HCT116 (cell line): ENCODE measurements around the gene PPP1R1B. TPM values are rescaled to one million over a fixed set of nuclear protein-coding genes. Genes with fewer than 3 reads are reported as not detected.

ENCODE experiments used
- ATAC-seq: fragments of 200-7000 bp; cut with Tn5 transposase; 2 replicates; pipeline ENCODE4 v1.9.1; 2020; ENCODE audit warnings: mild to moderate bottlenecking, moderate library complexity
- BruUV-seq: library from RNA; stranded (reverse); fragments of 400-500 nt; replicated peaks from 2 replicates; lab custom pipeline; 2021; lab: Mats Ljungman, UMichigan
- CTCF ChIA-PET: fragments of 300-600 bp; sonication (Branson Sonifier 250); formaldehyde crosslinking; loops from one replicate; lab custom pipeline; 2021; ENCODE audit warnings: antibody characterized with exemption; lab: Charles Lee
- POLR2A ChIA-PET: fragments of 300-600, 350-600 bp; sonication (Branson Sonifier 250); formaldehyde crosslinking; loops from one replicate; lab custom pipeline; 2021; ENCODE audit warnings: antibody characterized with exemption; lab: Charles Lee
- RAD21 ChIA-PET, 2 experiments: fragments of 300-600 bp; sonication (Branson Sonifier 250); formaldehyde crosslinking; loops; one replicate each; lab custom pipeline; 2023; ENCODE audit warnings: low total read pairs in 2 of 2; ENCODE audit not compliant: uncharacterized antibody in 2 of 2, unreplicated experiment in 2 of 2, low non-redundant PET in 1 of 2; lab: Charles Lee
- DNase-seq: peaks from one replicate; pipeline ENCODE4 v3.0.0-alpha.2; 2010; ENCODE audit warnings: low read depth, low spot score
- H2AFZ ChIP-seq: fragments of 200-600 bp; shearing (Covaris generic), sonication (generic); 2 replicates; pipeline ENCODE4 v1.6.1; 2017; ENCODE audit warnings: low read depth, mixed run types, mixed read lengths, antibody characterized with exemption, low read length; ENCODE audit not compliant: poor library complexity, severe bottlenecking
- H3K27ac ChIP-seq: 2 replicates; pipeline ENCODE4 v1.5.1; 2012; ENCODE audit warnings: low read depth, low read length
- H3K27me3 ChIP-seq: fragments of 200-600 bp; sonication (generic); 2 replicates; pipeline ENCODE4 v1.6.1; 2016; ENCODE audit warnings: mixed run types, low read length, mixed read lengths; ENCODE audit not compliant: insufficient read depth
- H3K36me3 ChIP-seq, 2 experiments: fragments of 200-500 bp in 1 of 2; fragments of 200-600 bp in 1 of 2; sonication (Bioruptor generic) in 1 of 2; sonication (generic) in 1 of 2; 2 replicates each; pipeline versions ENCODE4 v1.5.1 to v1.6.1; 2014 to 2016; ENCODE audit warnings: low read length in 2 of 2, inconsistent platforms in 1 of 2, mixed read lengths in 1 of 2, mixed run types in 1 of 2; ENCODE audit not compliant: insufficient read depth in 2 of 2, control insufficient read depth in 1 of 2
- H3K4me1 ChIP-seq, 2 experiments: fragments of 200-600 bp in 1 of 2; sonication (generic) in 1 of 2; 2 replicates each; pipeline versions ENCODE4 v1.5.1 to v1.6.1; 2012 to 2017; ENCODE audit warnings: low read length in 2 of 2, inconsistent platforms in 1 of 2, mild to moderate bottlenecking in 1 of 2, mixed read lengths in 1 of 2, mixed run types in 1 of 2, moderate library complexity in 1 of 2; ENCODE audit not compliant: insufficient read depth in 2 of 2, control insufficient read depth in 1 of 2
- H3K4me2 ChIP-seq: fragments of 200-600 bp; sonication (generic); 2 replicates; pipeline ENCODE4 v1.6.1; 2017; ENCODE audit warnings: mixed run types, low read length, mixed read lengths
- H3K4me3 ChIP-seq, 2 experiments: fragments of 200-600 bp in 1 of 2; sonication (generic) in 1 of 2; replicated peaks in 1 of 2; 2 replicates each; pipeline ENCODE4 v1.5.1; 2011 to 2016; ENCODE audit warnings: low read length in 2 of 2, control low read depth in 1 of 2, low read depth in 1 of 2, mild to moderate bottlenecking in 1 of 2, mixed read lengths in 1 of 2, mixed run types in 1 of 2
- H3K79me2 ChIP-seq: fragments of 200-600 bp; sonication (generic); 2 replicates; pipeline ENCODE4 v1.6.1; 2017; ENCODE audit warnings: mild to moderate bottlenecking, mixed run types, low read length, moderate library complexity, mixed read lengths; ENCODE audit not compliant: insufficient read depth
- H3K9ac ChIP-seq: fragments of 200-600 bp; sonication (generic); 2 replicates; pipeline ENCODE4 v1.6.1; 2016; ENCODE audit warnings: low read length, mixed read lengths
- H3K9me2 ChIP-seq: fragments of 200-600 bp; sonication (generic), shearing (Covaris generic); 2 replicates; pipeline ENCODE4 v1.6.1; 2017; ENCODE audit warnings: mixed run types, mild to moderate bottlenecking, moderate library complexity; ENCODE audit not compliant: insufficient read depth
- H3K9me3 ChIP-seq, 2 experiments: fragments of 200-500 bp in 1 of 2; fragments of 200-600 bp in 1 of 2; sonication (Bioruptor generic) in 1 of 2; sonication (generic) in 1 of 2; 2 replicates each; pipeline ENCODE4 v1.6.1; 2014 to 2017; ENCODE audit warnings: low read length in 2 of 2, mixed read lengths in 2 of 2, inconsistent platforms in 1 of 2, low read depth in 1 of 2, mild to moderate bottlenecking in 1 of 2, mixed run types in 1 of 2, moderate library complexity in 1 of 2; ENCODE audit not compliant: control insufficient read depth in 1 of 2, insufficient read depth in 1 of 2
- H4K20me1 ChIP-seq: fragments of 200-600 bp; sonication (generic), shearing (Covaris generic); 2 replicates; pipeline ENCODE4 v1.6.1; 2017; ENCODE audit warnings: mixed run types, mild to moderate bottlenecking, moderate library complexity; ENCODE audit not compliant: insufficient read depth
- ELF1 ChIP-seq: IDR thresholded peaks from 2 replicates; pipeline ENCODE4 v1.6.1; 2012; ENCODE audit warnings: low read depth, borderline replicate concordance
- EZH2 ChIP-seq: fragments of 200-600 bp; sonication (generic); IDR thresholded peaks from 2 replicates; pipeline ENCODE4 v1.6.1; 2017; ENCODE audit warnings: antibody characterized with exemption, mixed run types
- EZH2phosphoT487 ChIP-seq: fragments of 200-600 bp; IDR thresholded peaks from 2 replicates; pipeline ENCODE4 v1.6.1; 2018; ENCODE audit warnings: antibody characterized with exemption, borderline replicate concordance
- FOSL1 ChIP-seq: IDR thresholded peaks from 2 replicates; pipeline ENCODE4 v1.6.1; 2012; ENCODE audit warnings: low read depth
- JUND ChIP-seq: IDR thresholded peaks from 2 replicates; pipeline ENCODE4 v1.6.1; 2012
- RAD21 ChIP-seq: IDR thresholded peaks from 2 replicates; pipeline ENCODE4 v1.6.1; 2012; ENCODE audit warnings: low read depth, mild to moderate bottlenecking
- REST ChIP-seq: IDR thresholded peaks from 2 replicates; pipeline ENCODE4 v1.6.1; 2012; ENCODE audit warnings: low read depth
- SRF ChIP-seq: IDR thresholded peaks from 2 replicates; pipeline ENCODE4 v1.6.1; 2012; ENCODE audit warnings: low read depth
- TCF7L2 ChIP-seq: IDR thresholded peaks from 2 replicates; pipeline ENCODE4 v1.7.0; 2011; ENCODE audit warnings: borderline replicate concordance, inconsistent platforms; ENCODE audit not compliant: insufficient read depth, insufficient read length; ENCODE audit errors: extremely low read depth
- YY1 ChIP-seq: IDR thresholded peaks from 2 replicates; pipeline ENCODE4 v1.6.1; 2011; ENCODE audit warnings: low read length, low read depth, moderate library complexity, mild to moderate bottlenecking; ENCODE audit not compliant: insufficient replicate concordance; ENCODE audit errors: extremely low read depth
- ZFX ChIP-seq: fragments of 450-650 bp; IDR thresholded peaks from 2 replicates; pipeline ENCODE4 v1.6.1; 2017
- intact Hi-C: fragments of 100-400 bp; cut with micrococcal nuclease; formaldehyde crosslinking; loops from 2 replicates; pipeline ENCODE4 v1.10.0; 2022
- total RNA-seq: library from RNA; stranded (reverse); gene quantifications from one replicate; pipeline ENCODE4 v1.2.1, GENCODE V29; 2021; ENCODE audit not compliant: unreplicated experiment

The PPP1R1B gene
- total RNA-seq, 1 experiment from 2014 or later = 0.49 TPM

DNA sequence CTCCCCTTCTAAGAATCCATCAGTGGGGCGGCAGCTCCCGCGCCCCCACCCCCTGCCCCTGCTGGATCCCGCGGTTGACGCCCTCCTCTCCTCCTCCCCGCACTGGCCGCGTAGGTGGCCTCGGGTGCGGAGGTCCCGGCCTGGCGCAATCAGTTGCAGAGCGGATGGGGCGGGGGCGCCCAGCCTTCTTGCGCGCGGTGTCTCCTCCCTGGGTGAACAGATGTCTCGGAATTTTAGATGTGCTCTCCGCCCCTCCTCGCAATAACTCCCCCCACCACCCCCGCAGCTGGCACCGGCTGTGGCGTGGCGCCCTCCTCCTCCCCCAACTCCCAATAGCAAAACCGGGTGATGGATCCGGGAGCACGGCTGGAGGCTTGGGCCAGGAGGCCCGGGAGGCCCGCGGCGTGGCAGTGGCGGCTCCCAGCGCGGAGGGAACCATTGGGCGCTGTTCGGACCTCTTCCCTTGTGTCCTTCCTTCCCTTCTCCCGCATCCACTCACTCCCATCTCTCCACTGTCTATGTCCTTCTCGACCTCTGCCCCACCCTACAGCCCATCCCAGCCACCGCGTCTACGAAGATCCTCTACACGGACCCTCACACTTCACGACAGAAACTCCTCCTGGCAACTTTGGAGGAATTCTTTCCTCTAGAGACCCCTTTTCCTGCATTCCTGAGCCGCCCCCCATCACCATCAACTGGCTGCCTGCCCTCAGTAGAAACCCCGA, 30.0 kb upstream of the PPP1R1B start:
- H3K9me2 ChIP-seq = no peaks in the 10 kb centered on the region
- no peaks in the 10 kb centered on the region for H3K36me3 ChIP-seq
- no peak overlapping the region for H3K9ac ChIP-seq
- H3K9me3 ChIP-seq = no peaks in the 10 kb centered on the region
- H2AFZ ChIP-seq = no peak overlapping the region
- TF ChIP-seq ZFX (no peak), TCF7L2 (no peak), RAD21 (no peak), ELF1 (no peak), YY1 (no peak), REST (no peak), FOSL1 (no peak), JUND (no peak), SRF (no peak), EZH2 (no peak), EZH2phosphoT487 (no peak)
- H3K4me1 ChIP-seq = no peaks in the 10 kb centered on the region
- POLR2A ChIA-PET = no interaction called here
- H3K79me2 ChIP-seq = no peaks in the 10 kb centered on the region
- RAD21 ChIA-PET = no interaction called here
- intact Hi-C loops = no loop called here
- no peaks in the 10 kb centered on the region for H4K20me1 ChIP-seq
- CTCF ChIA-PET = no interaction called here
- H3K27me3 ChIP-seq = peaks cover 56% of the 10 kb centered on the region
- ATAC-seq = no peak
- DNase-seq = no peak
- BruUV-seq = no TSS peak
- H3K27ac ChIP-seq = no peak overlapping the region
- no peak overlapping the region for H3K4me3 ChIP-seq
- no peak overlapping the region for H3K4me2 ChIP-seq
